Heart left ventricle (tissue), 16 donors: ENCODE data around the gene CELF2. TPM values are rescaled to one million over a fixed set of nuclear protein-coding genes. Genes with fewer than 3 reads are reported as not detected.

Source experiments
- ATAC-seq, 4 donors: fragments of 200-7000 bp; cut with Tn5 transposase; one replicate each; pipeline ENCODE4 v1.9.1; 2020 to 2022; ENCODE audit warnings: moderate library complexity in 4 of 4, mild to moderate bottlenecking in 3 of 4, moderate number of reproducible peaks in 1 of 4
- DNase-seq, 5 donors: peaks; one replicate each; pipeline ENCODE4 v3.0.0-alpha.2; 2020
- H3K27ac ChIP-seq, 12 donors: fragments of 200-600 bp; sonication (generic) in 4 of 12; one replicate each; pipeline versions ENCODE4 v1.5.0 to v1.8.0; 2016 to 2022; ENCODE audit warnings: mild to moderate bottlenecking in 2 of 12
- H3K27me3 ChIP-seq, 9 donors: fragments of 200-600 bp; sonication (generic) in 2 of 9; one replicate each; pipeline versions ENCODE4 v1.5.1 to v1.8.0; 2016 to 2022; ENCODE audit warnings: mild to moderate bottlenecking in 3 of 9
- H3K36me3 ChIP-seq, 9 donors: fragments of 200-600 bp; sonication (generic) in 2 of 9; one replicate each; pipeline versions ENCODE4 v1.5.0 to v1.8.0; 2018 to 2022; ENCODE audit warnings: mild to moderate bottlenecking in 2 of 9
- H3K4me1 ChIP-seq, 12 donors: fragments of 200-600 bp; sonication (generic) in 4 of 12; one replicate each; pipeline versions ENCODE4 v1.5.0 to v1.8.0; 2016 to 2022; ENCODE audit warnings: mild to moderate bottlenecking in 3 of 12
- H3K4me3 ChIP-seq, 12 donors: fragments of 200-600 bp; sonication (generic) in 4 of 12; one replicate each; pipeline versions ENCODE4 v1.5.0 to v1.8.0; 2017 to 2022; ENCODE audit warnings: mild to moderate bottlenecking in 9 of 12, moderate library complexity in 4 of 12
- H3K9me3 ChIP-seq, 12 donors: fragments of 200-600 bp; sonication (generic) in 4 of 12; one replicate each; pipeline versions ENCODE4 v1.5.0 to v1.8.0; 2016 to 2022; ENCODE audit warnings: mild to moderate bottlenecking in 1 of 12
- POLR2A ChIP-seq, 2 donors: fragments of 450-650 bp; IDR thresholded peaks; one replicate each; pipeline ENCODE4 v1.6.1; 2017; ENCODE audit warnings: antibody characterized with exemption in 2 of 2, mild to moderate bottlenecking in 2 of 2, moderate library complexity in 2 of 2
- WGBS, 4 donors: extraction: QIAGEN DNeasy Blood & Tissue Kit in 2 of 4; methylation state at CpG; one replicate each; pipeline versions ENCODE4 v1.1.5 to v1.1.7; 2013 to 2018; 5-methylcytosine and 5-hydroxymethylcytosine counted together
- intact Hi-C, 10 donors: fragments of 100-400 bp; cut with DNase I; formaldehyde crosslinking; loops; one replicate each; pipeline versions ENCODE4 v1.11.1 to v1.14.2; 2022
- polyA plus RNA-seq, 2 donors: library from polyadenylated mRNA; stranded (reverse); fragments of 200-250 nt; gene quantifications; one replicate each; pipeline ENCODE4 v1.2.3, GENCODE V29; 2013
- total RNA-seq, 9 donors: library from RNA; depleted of rRNA in 2 of 9; stranded (reverse); fragments of >200 nt in 2 of 9; fragmentation: NEBNext Ultra II Directional in 3 of 9; extraction: Animal tissue kit (Norgen Biotek cat#: 25700) in 3 of 9; gene quantifications; one replicate each; pipeline versions ENCODE4 v1.1.0 to v1.2.4, GENCODE V29; 2016 to 2023
- TF ChIP-seq, protein P1 (sequence below), 12 donors: fragments of 200-600 bp; sonication (generic) in 4 of 12; IDR thresholded peaks; one replicate each; pipeline versions ENCODE4 v1.5.0 to v1.8.0; 2018 to 2022; ENCODE audit warnings: antibody characterized with exemption in 12 of 12, mild to moderate bottlenecking in 5 of 12
- donor health status: ischemic (EF 13 %, LVEDD 7.1; RV severe dilation, severe dysfunction).
- donor health status: healthy with polysubstance abuse.
- donor health status: DM: no; HTN: yes; CAD: no.
- donor health status: DM: no; HTN: no; CAD: no.
- donor health status: ischemic (EF 25% LVEDD 6.9; RV normal size, moderate dysfunction).
- donor health status: ischemic (EF 25% LVEDD 5.7; RV mildly dilated, moderate dysfunction).
- donor health status: healthy.
- donor health status: DM: yes; HTN: yes; CAD: no.
- donor health status: ischemic (EF 35%, LVEDD 5.7; RV mildly dilated, moderate dysfunction).
- donor health status: nonischemic (EF 11% LVEDD 7.7; RV severe dilation, severe dysfunction).
- donor health status: DM: yes; HTN: yes; CAD: no.
- donor health status: PGD.
- donor health status: ischemic (EF 29% LVEDD 5.4; RV normal size, mild dysfunction).
- donor health status: nonischemic (EF 23%, LVEDD 6.1; RV moderate dilation, normal function).

CELF2 gene
- total and polyA plus RNA-seq, 11 donors, result 14.2 to 103 (median 67.1) TPM

- intact Hi-C loops, result loop anchor here in 1 of 10 donors (5.0 kb wide), 1 partner anchor 103 kb away; no protein-coding TSS in a partner anchor
- ATAC-seq, result peak; percentile 36 to 88 (median 74)
- Histone ChIP-seq H3K4me1 (peaks cover 4 to 81% (median 59%) of the 10 kb centered on the region in 12 donors), H3K27me3 (no peaks in the 10 kb centered on the region), H3K9me3 (no peaks in the 10 kb centered on the region), H3K27ac (peak overlapping the region; percentile 3 to 82 (median 48)), H3K4me3 (peak overlapping the region in 2 of 12 donors; percentile 8 to 38), H3K36me3 (no peaks in the 10 kb centered on the region)
- TF ChIP-seq POLR2A (IDR thresholded peaks at IDR 0.05), result no peak
- TF ChIP-seq, protein P1, sequence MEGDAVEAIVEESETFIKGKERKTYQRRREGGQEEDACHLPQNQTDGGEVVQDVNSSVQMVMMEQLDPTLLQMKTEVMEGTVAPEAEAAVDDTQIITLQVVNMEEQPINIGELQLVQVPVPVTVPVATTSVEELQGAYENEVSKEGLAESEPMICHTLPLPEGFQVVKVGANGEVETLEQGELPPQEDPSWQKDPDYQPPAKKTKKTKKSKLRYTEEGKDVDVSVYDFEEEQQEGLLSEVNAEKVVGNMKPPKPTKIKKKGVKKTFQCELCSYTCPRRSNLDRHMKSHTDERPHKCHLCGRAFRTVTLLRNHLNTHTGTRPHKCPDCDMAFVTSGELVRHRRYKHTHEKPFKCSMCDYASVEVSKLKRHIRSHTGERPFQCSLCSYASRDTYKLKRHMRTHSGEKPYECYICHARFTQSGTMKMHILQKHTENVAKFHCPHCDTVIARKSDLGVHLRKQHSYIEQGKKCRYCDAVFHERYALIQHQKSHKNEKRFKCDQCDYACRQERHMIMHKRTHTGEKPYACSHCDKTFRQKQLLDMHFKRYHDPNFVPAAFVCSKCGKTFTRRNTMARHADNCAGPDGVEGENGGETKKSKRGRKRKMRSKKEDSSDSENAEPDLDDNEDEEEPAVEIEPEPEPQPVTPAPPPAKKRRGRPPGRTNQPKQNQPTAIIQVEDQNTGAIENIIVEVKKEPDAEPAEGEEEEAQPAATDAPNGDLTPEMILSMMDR (IDR thresholded peaks at IDR 0.05), result no peak
- 12 to 26% (median 21%) methylated on average over 3 of the region's 3 CpGs for WGBS, 4 donors
- peak in 4 of 5 donors; percentile 40 to 58 (median 57) for DNase-seq
These were observed 127.8 kb downstream of the CELF2 start for GRCh38 chr10:11145495-11145855.

- ATAC-seq (no peak), DNase-seq (no peak)
- Histone ChIP-seq H3K4me1 (peaks cover 4 to 88% (median 69%) of the 10 kb centered on the region in 12 donors), H3K9me3 (no peaks in the 10 kb centered on the region), H3K27me3 (no peaks in the 10 kb centered on the region), H3K4me3 (no peak overlapping the region), H3K36me3 (no peaks in the 10 kb centered on the region), H3K27ac (peak overlapping the region in 9 of 12 donors; percentile 28 to 82 (median 55))
- 48 to 57% (median 51%) methylated on average over 6 of the region's 6 CpGs for WGBS, 4 donors
- intact Hi-C loops, result loop anchor here in 1 of 10 donors (5.0 kb wide), 1 partner anchor 104 kb away; no protein-coding TSS in a partner anchor
- no peak for TF ChIP-seq POLR2A (IDR thresholded peaks at IDR 0.05)
- TF ChIP-seq, protein P1 (IDR thresholded peaks at IDR 0.05), result no peak
These were observed 128.9 kb downstream of the CELF2 start for GRCh38 chr10:11146402-11147171.

DNA sequence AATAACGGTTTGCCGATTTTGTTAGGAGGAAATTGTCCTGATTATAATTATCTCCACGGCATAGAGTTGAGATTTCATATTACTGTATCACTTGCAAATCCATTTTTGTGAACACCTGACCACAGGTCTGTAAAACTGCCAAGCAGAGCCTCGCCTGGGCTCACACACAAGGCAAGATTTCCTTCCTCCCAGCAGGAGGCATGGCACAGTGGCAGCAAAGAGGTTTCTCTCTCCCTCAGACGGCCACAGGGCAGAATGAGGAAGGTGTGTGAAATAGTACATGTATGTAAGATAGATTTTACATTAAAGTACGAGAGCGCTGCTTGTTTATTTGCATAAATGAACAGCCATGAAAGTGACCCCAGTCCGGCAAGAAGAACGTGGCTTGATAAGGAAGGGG, 130.1 kb downstream of the CELF2 start:
- H3K9me3 ChIP-seq, result no peaks in the 10 kb centered on the region
- H3K27me3 ChIP-seq, result no peaks in the 10 kb centered on the region
- H3K36me3 ChIP-seq, result no peaks in the 10 kb centered on the region
- WGBS, 4 donors, result 42 to 53% (median 46%) methylated on average over 9 of the region's 9 CpGs
- ATAC-seq (peak in 2 of 4 donors; percentile 17 to 53), DNase-seq (peak in 2 of 5 donors; percentile 26 to 59)
- H3K27ac ChIP-seq, result peak overlapping the region; percentile 28 to 84 (median 70)
- TF ChIP-seq, protein P1 (IDR thresholded peaks at IDR 0.05), result peak in 6 of 12 donors; percentile 9 to 33 (median 14)
- no peak for TF ChIP-seq POLR2A (IDR thresholded peaks at IDR 0.05)
- intact Hi-C loops, result loop anchor here in 1 of 10 donors (5.0 kb wide), 1 partner anchor 105 kb away; no protein-coding TSS in a partner anchor
- H3K4me3 ChIP-seq, result no peak overlapping the region
- peaks cover 4 to 92% (median 70%) of the 10 kb centered on the region in 12 donors for H3K4me1 ChIP-seq
